ENCODE measurements around the gene MCHR2.

Gene MCHR2

DNA sequence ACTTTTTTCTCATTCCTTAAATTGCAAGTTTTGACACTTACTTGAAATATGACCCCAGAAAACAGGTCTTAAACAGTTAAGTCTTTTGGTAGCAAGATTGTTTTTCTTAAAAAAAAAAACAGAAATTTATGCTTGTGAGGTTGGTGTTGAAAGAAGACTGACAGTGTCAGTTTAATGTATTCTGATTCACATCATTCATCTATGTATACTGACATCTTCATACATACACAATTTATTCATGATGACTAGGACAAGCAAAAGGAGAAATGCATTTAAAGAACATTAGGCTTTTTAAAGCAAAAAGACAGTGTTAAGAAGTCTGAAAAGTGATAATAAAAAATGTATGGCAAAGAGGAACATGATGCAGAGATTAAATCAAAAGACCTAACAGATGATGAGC lies 27.0 kb downstream of the MCHR2 start:
- H3K4me1 ChIP-seq (ENCODE audit: low read length): no peaks in the 10 kb centered on the region
- no peaks in the 10 kb centered on the region for H3K36me3 ChIP-seq (replicated peaks; ENCODE audit: insufficient read depth, low read length)
- H3K4me2 ChIP-seq (ENCODE audit: low read depth, low read length): no peak overlapping the region
- no peak for DNase-seq
- H3K79me2 ChIP-seq (ENCODE audit: low read length): no peaks in the 10 kb centered on the region
- H3K9ac ChIP-seq (ENCODE audit: low read length): no peak overlapping the region
- no peaks in the 10 kb centered on the region for H3K27me3 ChIP-seq (replicated peaks; ENCODE audit: insufficient read depth, low read length)
- TF ChIP-seq EZH2phosphoT487 (IDR thresholded peaks at IDR 0.05; ENCODE audit: low read length) (no peak), EZH2 (optimal IDR thresholded peaks at IDR 0.05; ENCODE audit: low read depth, low read length) (no peak)
- TF ChIP-seq, protein P1, sequence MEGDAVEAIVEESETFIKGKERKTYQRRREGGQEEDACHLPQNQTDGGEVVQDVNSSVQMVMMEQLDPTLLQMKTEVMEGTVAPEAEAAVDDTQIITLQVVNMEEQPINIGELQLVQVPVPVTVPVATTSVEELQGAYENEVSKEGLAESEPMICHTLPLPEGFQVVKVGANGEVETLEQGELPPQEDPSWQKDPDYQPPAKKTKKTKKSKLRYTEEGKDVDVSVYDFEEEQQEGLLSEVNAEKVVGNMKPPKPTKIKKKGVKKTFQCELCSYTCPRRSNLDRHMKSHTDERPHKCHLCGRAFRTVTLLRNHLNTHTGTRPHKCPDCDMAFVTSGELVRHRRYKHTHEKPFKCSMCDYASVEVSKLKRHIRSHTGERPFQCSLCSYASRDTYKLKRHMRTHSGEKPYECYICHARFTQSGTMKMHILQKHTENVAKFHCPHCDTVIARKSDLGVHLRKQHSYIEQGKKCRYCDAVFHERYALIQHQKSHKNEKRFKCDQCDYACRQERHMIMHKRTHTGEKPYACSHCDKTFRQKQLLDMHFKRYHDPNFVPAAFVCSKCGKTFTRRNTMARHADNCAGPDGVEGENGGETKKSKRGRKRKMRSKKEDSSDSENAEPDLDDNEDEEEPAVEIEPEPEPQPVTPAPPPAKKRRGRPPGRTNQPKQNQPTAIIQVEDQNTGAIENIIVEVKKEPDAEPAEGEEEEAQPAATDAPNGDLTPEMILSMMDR (IDR thresholded peaks at IDR 0.05; ENCODE audit: low read length): no peak
- H3K4me3 ChIP-seq (ENCODE audit: low read length): no peak overlapping the region
- H3K9me3 ChIP-seq (replicated peaks; ENCODE audit: insufficient read depth, low read length): no peaks in the 10 kb centered on the region
- no peaks in the 10 kb centered on the region for H3F3A ChIP-seq (ENCODE audit: insufficient read depth, low read length)
- no peaks in the 10 kb centered on the region for H3K9me2 ChIP-seq (replicated peaks; ENCODE audit: insufficient read depth, low read length)
- H3K27ac ChIP-seq (ENCODE audit: low read length): no peak overlapping the region
- H2AFZ ChIP-seq (ENCODE audit: low read length): no peak overlapping the region
- no peaks in the 10 kb centered on the region for H4K20me1 ChIP-seq (ENCODE audit: insufficient read depth, low read length)

DNA sequence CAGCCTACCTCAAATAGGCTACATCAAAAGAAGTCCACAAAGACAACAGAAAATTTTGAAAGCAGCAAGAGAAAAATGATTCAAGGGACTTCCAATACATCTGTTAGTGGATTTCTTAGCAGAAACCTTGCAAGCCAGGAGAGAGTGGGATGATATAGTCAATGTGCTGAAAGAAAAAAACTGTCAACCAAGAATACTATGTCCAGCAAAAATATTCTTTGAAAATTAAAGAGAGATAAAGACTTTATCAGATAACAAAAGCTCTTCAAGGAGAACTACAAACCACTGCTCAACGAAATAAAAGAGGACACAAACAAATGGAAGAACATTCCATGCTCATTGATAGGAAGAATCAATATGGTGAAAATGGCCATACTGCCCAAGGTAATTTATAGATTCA lies 34.0 kb downstream of the MCHR2 start:
- Histone ChIP-seq H3K4me1 (ENCODE audit: low read length) (no peaks in the 10 kb centered on the region), H4K20me1 (ENCODE audit: insufficient read depth, low read length) (no peaks in the 10 kb centered on the region), H3K9ac (ENCODE audit: low read length) (no peak overlapping the region), H2AFZ (ENCODE audit: low read length) (no peak overlapping the region), H3K36me3 (replicated peaks; ENCODE audit: insufficient read depth, low read length) (no peaks in the 10 kb centered on the region), H3K9me2 (replicated peaks; ENCODE audit: insufficient read depth, low read length) (no peaks in the 10 kb centered on the region), H3K4me3 (ENCODE audit: low read length) (no peak overlapping the region), H3K27me3 (replicated peaks; ENCODE audit: insufficient read depth, low read length) (no peaks in the 10 kb centered on the region), H3K79me2 (ENCODE audit: low read length) (no peaks in the 10 kb centered on the region), H3K4me2 (ENCODE audit: low read depth, low read length) (no peak overlapping the region), H3K27ac (ENCODE audit: low read length) (no peak overlapping the region), H3K9me3 (replicated peaks; ENCODE audit: insufficient read depth, low read length) (no peaks in the 10 kb centered on the region), H3F3A (ENCODE audit: insufficient read depth, low read length) (no peaks in the 10 kb centered on the region)
- no peak for DNase-seq
- TF ChIP-seq, protein P1 (IDR thresholded peaks at IDR 0.05; ENCODE audit: low read length): no peak
- TF ChIP-seq EZH2phosphoT487 (IDR thresholded peaks at IDR 0.05; ENCODE audit: low read length): no peak
- TF ChIP-seq EZH2 (optimal IDR thresholded peaks at IDR 0.05; ENCODE audit: low read depth, low read length): no peak

DNA sequence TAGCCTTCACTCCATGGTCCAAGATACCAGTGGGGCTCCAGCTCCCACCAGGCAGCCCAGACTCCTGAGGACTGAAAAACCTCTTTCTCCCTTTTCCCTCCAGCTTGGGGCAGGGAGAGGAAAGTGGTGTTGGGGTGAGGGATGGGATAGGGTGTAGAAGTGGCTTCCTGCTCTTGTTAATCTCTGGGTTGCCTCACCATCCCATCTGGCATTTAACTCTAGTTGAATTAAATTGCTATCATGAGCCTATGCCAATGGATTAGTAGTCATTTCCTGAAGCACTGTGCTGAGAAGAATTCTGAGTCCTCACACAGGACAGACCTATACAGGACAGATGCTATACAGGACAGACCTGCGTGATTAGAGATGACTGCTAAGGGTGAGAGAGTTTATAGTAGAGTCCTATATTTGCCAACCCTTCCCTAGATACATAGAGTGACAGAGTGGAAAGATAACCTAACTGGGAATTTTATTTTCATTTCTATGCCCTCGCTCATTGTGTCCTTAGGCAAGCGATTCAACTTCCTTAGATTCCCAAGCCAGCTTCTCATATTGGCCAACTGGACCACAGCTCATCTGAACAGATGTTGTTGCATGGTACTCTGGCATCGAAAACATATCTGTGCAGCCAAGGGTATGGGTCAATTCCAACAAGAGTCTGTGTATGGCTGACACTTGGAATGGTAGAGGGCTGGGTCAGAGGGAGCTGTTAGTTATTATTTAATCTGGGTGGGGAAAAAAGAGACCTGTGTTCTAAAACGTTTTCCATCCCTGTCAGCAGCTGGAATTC lies 42.8 kb downstream of the MCHR2 start:
- no peaks in the 10 kb centered on the region for H4K20me1 ChIP-seq (ENCODE audit: insufficient read depth, low read length)
- H3K36me3 ChIP-seq (replicated peaks; ENCODE audit: insufficient read depth, low read length): no peaks in the 10 kb centered on the region
- no peaks in the 10 kb centered on the region for H3K27me3 ChIP-seq (replicated peaks; ENCODE audit: insufficient read depth, low read length)
- H3K79me2 ChIP-seq (ENCODE audit: low read length): no peaks in the 10 kb centered on the region
- TF ChIP-seq, protein P1 (IDR thresholded peaks at IDR 0.05; ENCODE audit: low read length): no peak
- no peak for TF ChIP-seq EZH2 (optimal IDR thresholded peaks at IDR 0.05; ENCODE audit: low read depth, low read length)
- TF ChIP-seq EZH2phosphoT487 (IDR thresholded peaks at IDR 0.05; ENCODE audit: low read length): no peak
- no peaks in the 10 kb centered on the region for H3K9me3 ChIP-seq (replicated peaks; ENCODE audit: insufficient read depth, low read length)
- no peak overlapping the region for H3K9ac ChIP-seq (ENCODE audit: low read length)
- H3K4me1 ChIP-seq (ENCODE audit: low read length): no peaks in the 10 kb centered on the region
- no peak overlapping the region for H3K4me2 ChIP-seq (ENCODE audit: low read depth, low read length)
- DNase-seq: no peak
- no peak overlapping the region for H2AFZ ChIP-seq (ENCODE audit: low read length)
- no peaks in the 10 kb centered on the region for H3F3A ChIP-seq (ENCODE audit: insufficient read depth, low read length)
- H3K4me3 ChIP-seq (ENCODE audit: low read length): no peak overlapping the region
- no peak overlapping the region for H3K27ac ChIP-seq (ENCODE audit: low read length)
- H3K9me2 ChIP-seq (replicated peaks; ENCODE audit: insufficient read depth, low read length): no peaks in the 10 kb centered on the region
